Spleen (tissue), 7 donors: Measurements from ENCODE around the gene EFNA5.

Source experiments
- POLR2A ChIP-seq, 3 donors: fragments of 450-650 bp; IDR thresholded peaks; one replicate each; pipeline ENCODE4 v1.5.1; 2017; ENCODE audit warnings: antibody characterized with exemption in 3 of 3, mild to moderate bottlenecking in 1 of 3
- POLR2AphosphoS5 ChIP-seq, 3 donors: sonication (generic); formaldehyde crosslinking; IDR thresholded peaks; one replicate each; pipeline ENCODE4 v1.5.1; 2017; ENCODE audit warnings: antibody characterized with exemption in 3 of 3
- TF ChIP-seq, protein P1 (sequence below), 11 experiments: fragments of 200-600 bp in 7 of 11; fragments of 450-650 bp in 4 of 11; sonication (generic) in 4 of 11; IDR thresholded peaks in 8 of 11; conservative IDR thresholded peaks in 3 of 11; 1 replicate in 7 of 11; 2 replicates in 4 of 11; pipeline versions ENCODE4 v1.4.0 to v1.8.0; 2016 to 2021; ENCODE audit warnings: antibody characterized with exemption in 11 of 11, inconsistent platforms in 4 of 11, mild to moderate bottlenecking in 1 of 11
- donor health status: DM: no; HTN: no; CAD: no; lungs with moderate emphysema.
- donor health status: DM: no; HTN: no; CAD: no.
- donor health status: DM: no; HTN: no; CAD: no.

DNA sequence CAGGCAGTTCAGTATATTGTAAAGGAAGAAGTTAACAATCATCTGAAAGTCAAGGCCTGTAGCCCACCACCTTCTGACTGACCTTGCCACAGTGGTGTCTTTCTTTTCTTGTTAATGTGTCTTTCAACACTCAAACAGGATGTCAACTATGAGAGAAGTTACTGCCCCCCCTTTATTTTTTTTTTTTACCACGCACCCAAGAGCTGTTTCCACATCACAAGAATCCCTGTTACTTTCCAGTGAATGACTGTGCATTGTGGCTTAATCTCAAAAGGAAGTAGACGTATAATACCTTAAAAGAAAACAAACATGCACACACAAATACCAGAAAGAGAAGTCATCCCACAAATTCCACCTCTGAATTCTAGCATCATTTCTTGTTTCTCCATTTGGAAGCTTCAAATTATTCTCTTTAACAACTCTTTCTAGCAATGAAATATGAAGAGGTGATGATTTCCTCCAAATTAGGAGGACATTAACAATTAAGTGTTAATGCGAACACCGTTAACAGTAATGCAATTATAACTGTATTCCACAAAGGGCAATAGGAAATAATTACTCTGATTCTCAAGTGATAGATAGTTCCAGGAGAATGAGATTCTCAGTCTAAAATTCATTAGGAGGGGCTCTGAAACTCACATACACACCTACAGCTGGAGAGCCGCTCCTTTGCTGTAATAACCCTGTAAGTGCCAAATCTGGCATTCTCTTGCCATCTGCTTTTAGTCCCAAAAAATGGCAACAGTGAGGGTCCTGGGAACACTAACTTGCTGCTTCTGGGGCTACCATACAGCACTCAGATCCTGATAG lies 201.0 kb downstream of the EFNA5 start:
- TF ChIP-seq POLR2A (IDR thresholded peaks at IDR 0.05) (no peak), POLR2AphosphoS5 (IDR thresholded peaks at IDR 0.05) (no peak)
- TF ChIP-seq, protein P1, sequence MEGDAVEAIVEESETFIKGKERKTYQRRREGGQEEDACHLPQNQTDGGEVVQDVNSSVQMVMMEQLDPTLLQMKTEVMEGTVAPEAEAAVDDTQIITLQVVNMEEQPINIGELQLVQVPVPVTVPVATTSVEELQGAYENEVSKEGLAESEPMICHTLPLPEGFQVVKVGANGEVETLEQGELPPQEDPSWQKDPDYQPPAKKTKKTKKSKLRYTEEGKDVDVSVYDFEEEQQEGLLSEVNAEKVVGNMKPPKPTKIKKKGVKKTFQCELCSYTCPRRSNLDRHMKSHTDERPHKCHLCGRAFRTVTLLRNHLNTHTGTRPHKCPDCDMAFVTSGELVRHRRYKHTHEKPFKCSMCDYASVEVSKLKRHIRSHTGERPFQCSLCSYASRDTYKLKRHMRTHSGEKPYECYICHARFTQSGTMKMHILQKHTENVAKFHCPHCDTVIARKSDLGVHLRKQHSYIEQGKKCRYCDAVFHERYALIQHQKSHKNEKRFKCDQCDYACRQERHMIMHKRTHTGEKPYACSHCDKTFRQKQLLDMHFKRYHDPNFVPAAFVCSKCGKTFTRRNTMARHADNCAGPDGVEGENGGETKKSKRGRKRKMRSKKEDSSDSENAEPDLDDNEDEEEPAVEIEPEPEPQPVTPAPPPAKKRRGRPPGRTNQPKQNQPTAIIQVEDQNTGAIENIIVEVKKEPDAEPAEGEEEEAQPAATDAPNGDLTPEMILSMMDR (IDR thresholded peaks at IDR 0.05 in 8 of 11, conservative IDR thresholded peaks at IDR 0.05 in 3 of 11), result no peak
